ENCODE measurements around the gene MARK2.
"Not testable (repeated sequence)": the region's sequence is repeated elsewhere in the genome, so short reads cannot be mapped to it uniquely, and the experiment has no call there.

MARK2 gene

GRCh38 chr11:63858628-63859550 lies 20.0 kb downstream of the MARK2 start:
- peak in 1 of 2 donors; percentile 59 for DNase-seq

GRCh38 chr11:63862923-63863322 lies 24.0 kb downstream of the MARK2 start:
- no peak for DNase-seq

- DNase-seq = not testable (repeated sequence)
Observed at GRCh38 chr11:63863620-63864019, 24.7 kb downstream of the MARK2 start.

- peak; percentile 70 to 80 for DNase-seq
Observed at GRCh38 chr11:63866211-63866610, 27.3 kb downstream of the MARK2 start.

- DNase-seq = no peak
Observed at GRCh38 chr11:63867511-63867910, 28.6 kb downstream of the MARK2 start.

- DNase-seq = no peak
Observed at GRCh38 chr11:63868399-63869064, 29.6 kb downstream of the MARK2 start.

- no peak for DNase-seq
Observed at GRCh38 chr11:63869171-63869591, 30.3 kb downstream of the MARK2 start.

- peak; percentile 40 to 60 for DNase-seq
Observed at GRCh38 chr11:63869683-63870082, 30.8 kb downstream of the MARK2 start.

GRCh38 chr11:63870351-63871140 lies 31.6 kb downstream of the MARK2 start:
- DNase-seq = no peak

GRCh38 chr11:63871962-63872799 lies 33.3 kb downstream of the MARK2 start:
- DNase-seq = peak; percentile 58 to 85

GRCh38 chr11:63872800-63873197 lies 33.9 kb downstream of the MARK2 start:
- no peak for DNase-seq

GRCh38 chr11:63873311-63873710 lies 34.4 kb downstream of the MARK2 start:
- no peak for DNase-seq

- no peak for DNase-seq
Observed at GRCh38 chr11:63874511-63874910, 35.6 kb downstream of the MARK2 start.

GRCh38 chr11:63875506-63876065 lies 36.7 kb downstream of the MARK2 start:
- no peak for DNase-seq

GRCh38 chr11:63876616-63877015 lies 37.7 kb downstream of the MARK2 start:
- DNase-seq = no peak

- DNase-seq = no peak
Observed at GRCh38 chr11:63877658-63878241, 38.8 kb downstream of the MARK2 start.

- no peak for DNase-seq
Observed at GRCh38 chr11:63879598-63880402, 40.9 kb downstream of the MARK2 start.

- DNase-seq = no peak
Observed at GRCh38 chr11:63880403-63880790, 41.5 kb downstream of the MARK2 start.

GRCh38 chr11:63882555-63883242 lies 43.8 kb downstream of the MARK2 start:
- DNase-seq = peak; percentile 36 to 64

- no peak for DNase-seq
Observed at GRCh38 chr11:63883791-63884190, 44.9 kb downstream of the MARK2 start.

All from CD4-positive, alpha-beta T cell treated with Interleukin-4 for 1 hour (primary cell).